T-helper 22 cell (primary cell): ENCODE data around the gene DMRTC1B.
"Not testable (repeated sequence)": the region's sequence is repeated elsewhere in the genome, so short reads cannot be mapped to it uniquely, and the experiment has no call there.

Source experiments
- DNase-seq: peaks from one replicate; pipeline ENCODE4 v3.0.0-alpha.2; 2020; ENCODE audit warnings: low read depth

The DMRTC1B gene

GRCh38 chrX:72776653-72777466, at the start of gene DMRTC1B:
TSS of gene DMRTC1B (plus strand) at chrX:72776890. CDS start at chrX:72845136, 68,246 bp downstream.
- DNase-seq = not testable (repeated sequence)

GRCh38 chrX:72727846-72728245, 48.8 kb upstream of the DMRTC1B start:
- DNase-seq = no peak

GRCh38 chrX:72733636-72734035, 43.1 kb upstream of the DMRTC1B start:
- not testable (repeated sequence) for DNase-seq

GRCh38 chrX:72735561-72735960, 41.1 kb upstream of the DMRTC1B start:
- DNase-seq = no peak

- DNase-seq = not testable (repeated sequence)
Measured at GRCh38 chrX:72745546-72745945, 31.1 kb upstream of the DMRTC1B start.

- DNase-seq = not testable (repeated sequence)
Measured at GRCh38 chrX:72748545-72748944, 28.1 kb upstream of the DMRTC1B start.

GRCh38 chrX:72760454-72760853, 16.2 kb upstream of the DMRTC1B start:
- DNase-seq = not testable (repeated sequence)

- DNase-seq = not testable (repeated sequence)
Measured at GRCh38 chrX:72777467-72777790, 739 bp downstream of the DMRTC1B start.

GRCh38 chrX:72778146-72778545, 1.5 kb downstream of the DMRTC1B start:
- not testable (repeated sequence) for DNase-seq

- not testable (repeated sequence) for DNase-seq
Measured at GRCh38 chrX:72782560-72782959, 5.9 kb downstream of the DMRTC1B start, which contains the start of gene FAM236B. TSS of gene FAM236B (minus strand) at chrX:72782660. CDS start at chrX:72782560, 100 bp downstream.

GRCh38 chrX:72783365-72783936, 6.8 kb downstream of the DMRTC1B start:
- not testable (repeated sequence) for DNase-seq

GRCh38 chrX:72783964-72784363, 7.3 kb downstream of the DMRTC1B start:
- DNase-seq = not testable (repeated sequence)

GRCh38 chrX:72788142-72788541, 11.5 kb downstream of the DMRTC1B start:
- DNase-seq = not testable (repeated sequence)

GRCh38 chrX:72790390-72790789, 13.7 kb downstream of the DMRTC1B start:
- DNase-seq = not testable (repeated sequence)

- not testable (repeated sequence) for DNase-seq
Measured at GRCh38 chrX:72808110-72808509, 31.4 kb downstream of the DMRTC1B start, which contains the start of gene FAM236D. TSS of gene FAM236D (minus strand) at chrX:72808210. CDS start at chrX:72808110, 100 bp downstream.

- DNase-seq = not testable (repeated sequence)
Measured at GRCh38 chrX:72830701-72831100, 54.0 kb downstream of the DMRTC1B start.

- DNase-seq = not testable (repeated sequence)
Measured at GRCh38 chrX:72837532-72837931, 60.8 kb downstream of the DMRTC1B start.

GRCh38 chrX:72882898-72883297, 106.2 kb downstream of the DMRTC1B start:
- DNase-seq = not testable (repeated sequence)

GRCh38 chrX:72889740-72890139, 113.0 kb downstream of the DMRTC1B start:
- DNase-seq = not testable (repeated sequence)
